Erythroblast (primary cell): ENCODE measurements around the gene ZCCHC4.
"Not testable (repeated sequence)": the region's sequence is repeated elsewhere in the genome, so short reads cannot be mapped to it uniquely, and the experiment has no call there.

ENCODE experiments used
- GATA1 ChIP-seq: IDR thresholded peaks from 2 replicates; pipeline ENCODE4 v1.6.1; 2011; ENCODE audit warnings: low read depth, mild to moderate bottlenecking, control low read depth, low read length, moderate library complexity
- POLR2A ChIP-seq: IDR thresholded peaks from 2 replicates; pipeline ENCODE4 v1.6.1; 2011; ENCODE audit warnings: mild to moderate bottlenecking, low read length

GRCh38 chr4:25372549-25372948 lies 60.0 kb downstream of the ZCCHC4 start:
- not testable (repeated sequence) for TF ChIP-seq POLR2A, GATA1
